ENCODE results near the gene SEMA3D.

Gene SEMA3D

GRCh38 chr7:85119934-85120333, 66.9 kb downstream of the SEMA3D start:
- DNase-seq: no peak

GRCh38 chr7:85115862-85116261, 71.0 kb downstream of the SEMA3D start:
- no peak for DNase-seq

- DNase-seq: no peak
Observed at GRCh38 chr7:85115006-85115405, 71.8 kb downstream of the SEMA3D start.

- DNase-seq: no peak
Observed at GRCh38 chr7:85114342-85114741, 72.5 kb downstream of the SEMA3D start.

GRCh38 chr7:85111761-85112160, 75.1 kb downstream of the SEMA3D start:
- no peak for DNase-seq

- no peak for DNase-seq
Observed at GRCh38 chr7:85106719-85107118, 80.1 kb downstream of the SEMA3D start.

- DNase-seq: no peak
Observed at GRCh38 chr7:85104432-85105205, 82.2 kb downstream of the SEMA3D start.

- no peak for DNase-seq
Observed at GRCh38 chr7:85103962-85104361, 82.9 kb downstream of the SEMA3D start.

GRCh38 chr7:85103357-85103756, 83.5 kb downstream of the SEMA3D start:
- no peak for DNase-seq

- DNase-seq: no peak
Observed at GRCh38 chr7:85102813-85103350, 84.0 kb downstream of the SEMA3D start.

- no peak for DNase-seq
Observed at GRCh38 chr7:85101347-85101746, 85.5 kb downstream of the SEMA3D start.

GRCh38 chr7:85097844-85098243, 89.0 kb downstream of the SEMA3D start:
- DNase-seq: no peak

GRCh38 chr7:85095806-85096205, 91.0 kb downstream of the SEMA3D start:
- DNase-seq: no peak

- no peak for DNase-seq
Observed at GRCh38 chr7:85095366-85095765, 91.5 kb downstream of the SEMA3D start.

GRCh38 chr7:85094046-85094725, 92.7 kb downstream of the SEMA3D start:
- no peak for DNase-seq

- no peak for DNase-seq
Observed at GRCh38 chr7:85091565-85091928, 95.3 kb downstream of the SEMA3D start.

- DNase-seq: no peak
Observed at GRCh38 chr7:85090919-85091564, 95.8 kb downstream of the SEMA3D start.

GRCh38 chr7:85090143-85090542, 96.7 kb downstream of the SEMA3D start:
- no peak for DNase-seq

- DNase-seq: no peak
Observed at GRCh38 chr7:85081846-85082245, 105.0 kb downstream of the SEMA3D start.

- no peak for DNase-seq
Observed at GRCh38 chr7:85081392-85081791, 105.5 kb downstream of the SEMA3D start.

- DNase-seq: no peak
Observed at GRCh38 chr7:85079434-85079833, 107.4 kb downstream of the SEMA3D start.

- no peak for DNase-seq
Observed at GRCh38 chr7:85078181-85078580, 108.7 kb downstream of the SEMA3D start.

GRCh38 chr7:85075864-85076263, 111.0 kb downstream of the SEMA3D start:
- no peak for DNase-seq

- no peak for DNase-seq
Observed at GRCh38 chr7:85074992-85075391, 111.9 kb downstream of the SEMA3D start.
